HCT116 (cell line): ENCODE measurements around the gene TMEM181. TPM values are rescaled to one million over a fixed set of nuclear protein-coding genes. Genes with fewer than 3 reads are reported as not detected.

Source experiments
- ATAC-seq: fragments of 200-7000 bp; cut with Tn5 transposase; 2 replicates; pipeline ENCODE4 v1.9.1; 2020; ENCODE audit warnings: mild to moderate bottlenecking, moderate library complexity
- BruUV-seq: library from RNA; stranded (reverse); fragments of 400-500 nt; replicated peaks from 2 replicates; lab custom pipeline; 2021; lab: Mats Ljungman, UMichigan
- CTCF ChIA-PET: fragments of 300-600 bp; sonication (Branson Sonifier 250); formaldehyde crosslinking; loops from one replicate; lab custom pipeline; 2021; ENCODE audit warnings: antibody characterized with exemption; lab: Charles Lee
- POLR2A ChIA-PET: fragments of 300-600, 350-600 bp; sonication (Branson Sonifier 250); formaldehyde crosslinking; loops from one replicate; lab custom pipeline; 2021; ENCODE audit warnings: antibody characterized with exemption; lab: Charles Lee
- RAD21 ChIA-PET, 2 experiments: fragments of 300-600 bp; sonication (Branson Sonifier 250); formaldehyde crosslinking; loops; one replicate each; lab custom pipeline; 2023; ENCODE audit warnings: low total read pairs in 2 of 2; ENCODE audit not compliant: uncharacterized antibody in 2 of 2, unreplicated experiment in 2 of 2, low non-redundant PET in 1 of 2; lab: Charles Lee
- DNase-seq: peaks from one replicate; pipeline ENCODE4 v3.0.0-alpha.2; 2010; ENCODE audit warnings: low read depth, low spot score
- H2AFZ ChIP-seq: fragments of 200-600 bp; shearing (Covaris generic), sonication (generic); 2 replicates; pipeline ENCODE4 v1.6.1; 2017; ENCODE audit warnings: low read depth, mixed run types, mixed read lengths, antibody characterized with exemption, low read length; ENCODE audit not compliant: poor library complexity, severe bottlenecking
- H3K27ac ChIP-seq: 2 replicates; pipeline ENCODE4 v1.5.1; 2012; ENCODE audit warnings: low read depth, low read length
- H3K27me3 ChIP-seq: fragments of 200-600 bp; sonication (generic); 2 replicates; pipeline ENCODE4 v1.6.1; 2016; ENCODE audit warnings: mixed run types, low read length, mixed read lengths; ENCODE audit not compliant: insufficient read depth
- H3K36me3 ChIP-seq, 2 experiments: fragments of 200-500 bp in 1 of 2; fragments of 200-600 bp in 1 of 2; sonication (Bioruptor generic) in 1 of 2; sonication (generic) in 1 of 2; 2 replicates each; pipeline versions ENCODE4 v1.5.1 to v1.6.1; 2014 to 2016; ENCODE audit warnings: low read length in 2 of 2, inconsistent platforms in 1 of 2, mixed read lengths in 1 of 2, mixed run types in 1 of 2; ENCODE audit not compliant: insufficient read depth in 2 of 2, control insufficient read depth in 1 of 2
- H3K4me1 ChIP-seq, 2 experiments: fragments of 200-600 bp in 1 of 2; sonication (generic) in 1 of 2; 2 replicates each; pipeline versions ENCODE4 v1.5.1 to v1.6.1; 2012 to 2017; ENCODE audit warnings: low read length in 2 of 2, inconsistent platforms in 1 of 2, mild to moderate bottlenecking in 1 of 2, mixed read lengths in 1 of 2, mixed run types in 1 of 2, moderate library complexity in 1 of 2; ENCODE audit not compliant: insufficient read depth in 2 of 2, control insufficient read depth in 1 of 2
- H3K4me2 ChIP-seq: fragments of 200-600 bp; sonication (generic); 2 replicates; pipeline ENCODE4 v1.6.1; 2017; ENCODE audit warnings: mixed run types, low read length, mixed read lengths
- H3K4me3 ChIP-seq, 2 experiments: fragments of 200-600 bp in 1 of 2; sonication (generic) in 1 of 2; replicated peaks in 1 of 2; 2 replicates each; pipeline ENCODE4 v1.5.1; 2011 to 2016; ENCODE audit warnings: low read length in 2 of 2, control low read depth in 1 of 2, low read depth in 1 of 2, mild to moderate bottlenecking in 1 of 2, mixed read lengths in 1 of 2, mixed run types in 1 of 2
- H3K79me2 ChIP-seq: fragments of 200-600 bp; sonication (generic); 2 replicates; pipeline ENCODE4 v1.6.1; 2017; ENCODE audit warnings: mild to moderate bottlenecking, mixed run types, low read length, moderate library complexity, mixed read lengths; ENCODE audit not compliant: insufficient read depth
- H3K9ac ChIP-seq: fragments of 200-600 bp; sonication (generic); 2 replicates; pipeline ENCODE4 v1.6.1; 2016; ENCODE audit warnings: low read length, mixed read lengths
- H3K9me2 ChIP-seq: fragments of 200-600 bp; sonication (generic), shearing (Covaris generic); 2 replicates; pipeline ENCODE4 v1.6.1; 2017; ENCODE audit warnings: mixed run types, mild to moderate bottlenecking, moderate library complexity; ENCODE audit not compliant: insufficient read depth
- H3K9me3 ChIP-seq, 2 experiments: fragments of 200-500 bp in 1 of 2; fragments of 200-600 bp in 1 of 2; sonication (Bioruptor generic) in 1 of 2; sonication (generic) in 1 of 2; 2 replicates each; pipeline ENCODE4 v1.6.1; 2014 to 2017; ENCODE audit warnings: low read length in 2 of 2, mixed read lengths in 2 of 2, inconsistent platforms in 1 of 2, low read depth in 1 of 2, mild to moderate bottlenecking in 1 of 2, mixed run types in 1 of 2, moderate library complexity in 1 of 2; ENCODE audit not compliant: control insufficient read depth in 1 of 2, insufficient read depth in 1 of 2
- H4K20me1 ChIP-seq: fragments of 200-600 bp; sonication (generic), shearing (Covaris generic); 2 replicates; pipeline ENCODE4 v1.6.1; 2017; ENCODE audit warnings: mixed run types, mild to moderate bottlenecking, moderate library complexity; ENCODE audit not compliant: insufficient read depth
- ATF3 ChIP-seq: IDR thresholded peaks from 2 replicates; pipeline ENCODE4 v1.6.1; 2012
- CEBPB ChIP-seq: IDR thresholded peaks from 2 replicates; pipeline ENCODE4 v1.6.1; 2012; ENCODE audit warnings: low read depth
- CTCF ChIP-seq, 3 experiments: fragments of 200-600 bp in 1 of 3; sonication (generic) in 1 of 3; IDR thresholded peaks in 2 of 3; conservative IDR thresholded peaks in 1 of 3; 2 replicates each; pipeline ENCODE4 v1.5.1; 2012 to 2017; ENCODE audit warnings: low read depth in 2 of 3, low read length in 2 of 3, antibody characterized with exemption in 1 of 3, borderline replicate concordance in 1 of 3, control low read depth in 1 of 3, mild to moderate bottlenecking in 1 of 3, mixed read lengths in 1 of 3, mixed run types in 1 of 3, moderate library complexity in 1 of 3; ENCODE audit not compliant: insufficient read depth in 1 of 3
- EGR1 ChIP-seq: IDR thresholded peaks from 2 replicates; pipeline ENCODE4 v1.6.1; 2012; ENCODE audit warnings: low read depth
- ELF1 ChIP-seq: IDR thresholded peaks from 2 replicates; pipeline ENCODE4 v1.6.1; 2012; ENCODE audit warnings: low read depth, borderline replicate concordance
- EZH2phosphoT487 ChIP-seq: fragments of 200-600 bp; IDR thresholded peaks from 2 replicates; pipeline ENCODE4 v1.6.1; 2018; ENCODE audit warnings: antibody characterized with exemption, borderline replicate concordance
- FOSL1 ChIP-seq: IDR thresholded peaks from 2 replicates; pipeline ENCODE4 v1.6.1; 2012; ENCODE audit warnings: low read depth
- POLR2AphosphoS5 ChIP-seq: IDR thresholded peaks from 2 replicates; pipeline ENCODE4 v1.6.1; 2011; ENCODE audit warnings: mild to moderate bottlenecking, low read depth, low read length, moderate library complexity
- SIN3A ChIP-seq: IDR thresholded peaks from 2 replicates; pipeline ENCODE4 v1.6.1; 2012; ENCODE audit warnings: low read depth
- SRF ChIP-seq: IDR thresholded peaks from 2 replicates; pipeline ENCODE4 v1.6.1; 2012; ENCODE audit warnings: low read depth
- ZBTB33 ChIP-seq: IDR thresholded peaks from 2 replicates; pipeline ENCODE4 v1.6.1; 2011; ENCODE audit warnings: mild to moderate bottlenecking, low read length, moderate library complexity; ENCODE audit not compliant: insufficient replicate concordance; ENCODE audit errors: extremely low read depth
- intact Hi-C: fragments of 100-400 bp; cut with micrococcal nuclease; formaldehyde crosslinking; loops from 2 replicates; pipeline ENCODE4 v1.10.0; 2022
- total RNA-seq: library from RNA; stranded (reverse); gene quantifications from one replicate; pipeline ENCODE4 v1.2.1, GENCODE V29; 2021; ENCODE audit not compliant: unreplicated experiment
- TF ChIP-seq, protein P1 (sequence below): IDR thresholded peaks from 2 replicates; pipeline ENCODE4 v1.6.1; 2012

TMEM181 gene
- total RNA-seq, 1 experiment from 2014 or later, result 34.4 TPM

- H3K4me3 ChIP-seq, result no peak overlapping the region
- ChIA-PET CTCF (no interaction called here), POLR2A (no interaction called here), RAD21 (no interaction called here)
- H3K36me3 ChIP-seq, result no peaks in the 10 kb centered on the region; a peak in 1 of 4 replicates
- BruUV-seq, result no TSS peak
- no peak overlapping the region for H3K9ac ChIP-seq
- H3K4me2 ChIP-seq, result no peak overlapping the region
- H3K27me3 ChIP-seq, result no peaks in the 10 kb centered on the region
- no peaks in the 10 kb centered on the region for H4K20me1 ChIP-seq
- H2AFZ ChIP-seq, result no peak overlapping the region
- TF ChIP-seq, protein P1, sequence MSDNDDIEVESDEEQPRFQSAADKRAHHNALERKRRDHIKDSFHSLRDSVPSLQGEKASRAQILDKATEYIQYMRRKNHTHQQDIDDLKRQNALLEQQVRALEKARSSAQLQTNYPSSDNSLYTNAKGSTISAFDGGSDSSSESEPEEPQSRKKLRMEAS, result no peak
- no peak for TF ChIP-seq CTCF (IDR thresholded peaks at IDR 0.05 in 2 of 3, conservative IDR thresholded peaks at IDR 0.05 in 1 of 3; ENCODE audit: borderline replicate concordance in 1 of 3, insufficient read depth in 1 of 3, low read depth in 2 of 3, low read length in 2 of 3)
- intact Hi-C loops, result no loop called here
- H3K9me2 ChIP-seq, result no peaks in the 10 kb centered on the region
- no peaks in the 10 kb centered on the region for H3K9me3 ChIP-seq
- H3K79me2 ChIP-seq, result no peaks in the 10 kb centered on the region
- H3K27ac ChIP-seq, result no peak overlapping the region
- ATAC-seq, result no peak
- H3K4me1 ChIP-seq, result no peaks in the 10 kb centered on the region
- DNase-seq, result no peak
Observed at GRCh38 chr6:158667360-158667981, 107.6 kb downstream of the TMEM181 start.

GRCh38 chr6:158668707-158669103 lies 108.8 kb downstream of the TMEM181 start:
- no peak for DNase-seq
- ATAC-seq, result no peak
- TF ChIP-seq ELF1, result no peak
- no peak for TF ChIP-seq EZH2phosphoT487
- no peak for TF ChIP-seq POLR2AphosphoS5
- no peak for TF ChIP-seq CEBPB
- TF ChIP-seq ZBTB33, result no peak
- TF ChIP-seq SIN3A, result no peak
- TF ChIP-seq EGR1, result no peak
- no peak for TF ChIP-seq ATF3
- no peak for TF ChIP-seq SRF
- no peak for TF ChIP-seq FOSL1
- TF ChIP-seq, all 23 proteins: peak for 0
- H3K36me3 ChIP-seq, result no peaks in the 10 kb centered on the region
- H4K20me1 ChIP-seq, result no peaks in the 10 kb centered on the region
- no peak overlapping the region for H3K4me2 ChIP-seq
- no TSS peak for BruUV-seq
- H3K9ac ChIP-seq, result no peak overlapping the region
- intact Hi-C loops, result no loop called here
- no peaks in the 10 kb centered on the region for H3K27me3 ChIP-seq
- H3K79me2 ChIP-seq, result no peaks in the 10 kb centered on the region
- no peaks in the 10 kb centered on the region for H3K4me1 ChIP-seq
- H3K9me2 ChIP-seq, result no peaks in the 10 kb centered on the region
- ChIA-PET CTCF (no interaction called here), RAD21 (no interaction called here), POLR2A (no interaction called here)
- H3K4me3 ChIP-seq, result no peak overlapping the region
- no peak overlapping the region for H2AFZ ChIP-seq
- H3K27ac ChIP-seq, result no peak overlapping the region
- H3K9me3 ChIP-seq, result no peaks in the 10 kb centered on the region
